HG03064 (cell line): ENCODE data around the gene EBP.

Source experiments
- ATAC-seq: cut with Tn5 transposase; IDR thresholded peaks from one replicate; pipeline ENCODE4 v1.9.1; 2021; ENCODE audit warnings: low read depth; ENCODE audit not compliant: unreplicated experiment

EBP gene

GRCh38 chrX:48574270-48575266 is 53.0 kb downstream of the EBP start, which contains the start of gene RBM3:
Gene RBM3, plus strand, starts transcription at chrX:48574484. Its CDS starts 697 bp downstream, at chrX:48575181.
- ATAC-seq = peak; percentile 76

- no peak for ATAC-seq
Observed at GRCh38 chrX:48575642-48576041, 54.0 kb downstream of the EBP start.

- no peak for ATAC-seq
Observed at GRCh38 chrX:48576108-48576507, 54.5 kb downstream of the EBP start.
